Fibroblast of the conjunctiva (primary cell): ENCODE data around the gene HOXD9.

Source experiments
- DNase-seq: peaks from one replicate; pipeline ENCODE4 v3.0.0-alpha.2; 2010; ENCODE audit warnings: low read depth

Gene HOXD9

DNA sequence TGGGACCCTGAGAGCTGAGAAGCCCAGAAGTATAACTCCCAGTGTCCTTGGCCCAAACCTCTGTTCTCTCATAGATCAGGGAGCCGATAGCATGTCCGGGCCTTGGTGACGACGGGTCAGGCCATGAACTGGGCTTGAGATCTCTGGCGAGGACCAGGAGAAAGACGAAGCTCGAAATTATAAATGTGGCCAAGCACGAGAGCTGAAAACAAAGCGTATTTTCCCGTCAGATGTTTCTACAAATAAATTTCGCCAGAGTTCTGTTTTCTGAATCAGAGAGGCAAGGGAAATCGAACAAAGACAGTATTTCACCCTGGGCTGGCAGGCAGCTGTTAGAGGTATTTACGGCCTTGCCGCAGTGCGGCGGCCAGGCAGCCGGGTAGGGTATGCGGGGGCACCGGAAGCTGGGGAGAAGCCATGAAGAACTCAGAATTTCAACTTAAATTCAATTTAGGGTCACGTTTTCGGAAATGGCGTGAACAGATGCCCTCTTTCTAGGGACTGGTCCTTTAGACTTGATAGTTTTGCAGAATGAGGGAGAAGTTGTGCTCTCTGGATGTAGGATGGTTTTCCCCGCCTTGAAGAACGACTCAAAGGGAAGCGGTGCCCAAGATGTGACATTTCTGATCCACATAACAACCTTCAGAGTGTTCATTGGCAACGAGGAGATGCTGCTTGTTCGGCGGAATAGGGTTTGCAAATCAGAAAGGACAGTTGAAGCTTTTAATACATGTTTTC, 16.6 kb downstream of the HOXD9 start:
- DNase-seq = no peak

DNA sequence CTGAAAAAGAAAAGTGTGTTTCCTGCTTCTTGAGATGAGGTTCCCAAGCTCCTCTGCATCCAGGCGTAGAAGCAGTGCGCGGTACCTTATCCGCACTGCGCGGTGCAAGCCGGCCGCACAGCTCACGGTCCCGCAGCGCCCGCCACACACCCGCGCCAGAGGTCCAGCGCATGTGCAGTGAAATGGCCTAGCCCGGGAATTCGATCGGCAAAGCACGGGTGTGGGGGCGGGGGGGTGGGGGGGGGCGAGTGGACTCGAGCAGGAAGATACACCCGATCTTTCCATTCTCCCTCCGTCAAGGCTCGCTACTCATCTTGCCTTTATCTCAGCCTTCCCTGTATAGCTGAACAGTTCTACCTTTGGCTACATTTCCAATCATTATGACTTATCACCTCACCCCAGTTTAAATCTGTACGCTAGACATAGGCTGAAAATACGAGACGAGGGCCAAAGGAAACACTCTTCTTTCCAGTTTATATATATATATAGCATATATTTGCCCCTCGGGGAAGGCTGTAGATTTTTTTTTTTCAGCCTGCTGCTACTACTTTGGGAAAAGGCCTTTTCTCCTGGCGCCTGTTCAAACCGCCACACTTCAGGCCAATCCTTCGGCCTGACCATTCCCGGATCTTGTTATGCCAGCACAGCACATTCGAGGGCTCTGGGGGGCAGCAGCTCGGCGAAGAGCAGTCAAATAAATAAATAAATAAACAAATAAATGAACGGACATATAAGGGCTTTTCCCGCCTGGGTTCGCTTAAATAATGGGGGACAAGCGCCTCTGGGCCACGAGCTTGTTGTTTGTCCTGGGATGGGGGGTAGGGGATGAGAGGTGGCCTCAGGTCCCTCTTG, 17.4 kb downstream of the HOXD9 start:
- no peak for DNase-seq

DNA sequence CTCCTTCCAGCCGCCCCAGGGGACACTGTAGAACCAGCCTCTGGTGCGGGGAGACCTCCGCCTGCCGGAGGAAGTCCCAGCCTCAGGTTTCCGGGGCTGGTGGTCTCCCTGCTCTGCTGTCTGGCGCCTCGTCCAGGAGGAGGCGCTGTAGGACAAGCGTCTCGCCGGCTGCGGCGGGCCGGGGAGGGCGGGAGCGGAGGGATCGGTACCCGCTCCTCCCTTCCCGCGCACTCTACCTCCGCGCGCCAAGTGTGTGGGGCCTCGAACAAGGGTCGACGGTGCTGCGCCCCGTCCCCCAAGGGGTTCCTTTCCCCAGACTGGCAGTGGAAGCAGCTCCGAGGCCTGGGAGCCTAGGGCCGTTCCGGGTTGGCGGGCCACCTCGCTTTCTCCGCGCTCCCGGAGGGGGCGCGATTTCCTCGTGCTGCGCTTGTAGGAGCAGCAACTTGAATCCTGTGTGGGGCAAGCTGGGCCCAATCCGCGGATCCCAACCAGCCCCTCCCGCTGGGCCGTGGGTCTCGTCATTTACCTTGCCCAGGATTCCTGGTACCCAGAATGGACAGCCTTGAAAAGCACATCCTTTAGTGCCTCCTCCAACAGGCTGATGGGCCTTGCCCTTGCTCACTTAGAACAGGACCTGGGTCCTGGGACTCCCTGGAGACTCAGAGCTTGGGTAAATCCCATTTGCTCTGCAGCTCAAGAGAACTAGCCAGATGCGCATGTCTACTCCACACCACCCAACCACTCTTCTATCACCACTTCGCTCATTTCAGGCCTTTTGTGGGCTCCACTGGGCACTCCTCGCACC, 18.2 kb downstream of the HOXD9 start:
- peak; percentile 18 for DNase-seq

DNA sequence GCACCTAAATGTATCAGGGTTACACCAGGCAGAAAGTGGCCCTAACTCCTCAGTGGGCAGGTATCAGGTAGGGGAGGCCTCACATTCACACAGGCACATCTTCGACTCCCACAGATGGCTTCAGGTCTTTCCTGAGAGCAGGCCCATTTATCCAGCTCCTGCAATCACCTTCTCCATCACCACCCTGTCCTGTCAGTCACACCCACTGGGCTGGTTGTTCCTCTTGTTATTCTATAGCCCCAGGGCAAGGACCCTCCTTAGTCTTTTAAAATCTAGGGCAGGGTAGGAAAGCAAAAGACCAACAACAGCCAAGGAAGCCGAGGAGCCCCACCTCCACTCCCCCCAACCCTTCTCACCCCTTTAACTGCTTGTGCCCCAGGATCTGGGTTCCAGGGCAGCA, 19.8 kb downstream of the HOXD9 start:
- no peak for DNase-seq

DNA sequence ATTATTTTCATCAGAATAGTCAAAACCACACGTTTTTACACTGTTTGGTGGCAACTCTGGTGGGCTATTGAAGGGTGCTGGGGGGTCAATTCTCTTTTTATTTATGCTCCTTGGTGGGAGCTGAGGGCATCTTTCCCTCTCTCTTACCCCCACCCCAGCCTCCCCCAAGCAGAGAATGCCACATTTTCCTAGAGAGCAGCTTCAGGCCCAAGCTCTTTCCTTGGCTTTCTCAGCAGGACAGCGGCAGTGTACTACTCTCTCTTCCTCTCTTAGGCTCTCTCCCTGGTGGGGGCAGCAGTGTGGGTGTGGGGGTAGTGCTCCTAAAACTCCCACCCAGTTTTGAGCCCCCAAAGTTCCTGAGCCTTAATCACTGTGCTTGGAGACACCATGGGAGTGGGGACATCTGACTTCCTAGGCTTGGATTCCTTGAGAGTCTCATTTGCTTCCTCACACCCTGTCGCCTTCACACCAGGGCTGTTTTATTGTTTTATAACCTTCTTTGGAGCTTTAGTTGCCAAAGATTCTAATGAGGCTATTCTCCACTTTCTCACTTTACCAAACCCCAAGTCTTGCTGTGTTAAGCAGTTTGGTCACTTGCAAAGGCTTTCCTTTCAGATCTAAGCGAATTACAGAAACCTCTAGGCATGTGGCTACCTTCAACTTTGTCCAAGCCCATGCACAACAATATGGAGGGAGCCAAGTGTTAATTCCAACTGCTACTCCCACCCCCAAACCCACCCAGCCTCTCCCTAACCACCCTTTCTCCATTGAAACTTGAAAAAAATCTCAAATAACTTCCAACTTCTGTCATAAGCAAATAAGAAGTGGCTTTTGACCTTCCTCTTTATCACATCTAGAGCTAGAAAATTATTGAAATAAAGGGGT, 22.8 kb downstream of the HOXD9 start:
- no peak for DNase-seq

DNA sequence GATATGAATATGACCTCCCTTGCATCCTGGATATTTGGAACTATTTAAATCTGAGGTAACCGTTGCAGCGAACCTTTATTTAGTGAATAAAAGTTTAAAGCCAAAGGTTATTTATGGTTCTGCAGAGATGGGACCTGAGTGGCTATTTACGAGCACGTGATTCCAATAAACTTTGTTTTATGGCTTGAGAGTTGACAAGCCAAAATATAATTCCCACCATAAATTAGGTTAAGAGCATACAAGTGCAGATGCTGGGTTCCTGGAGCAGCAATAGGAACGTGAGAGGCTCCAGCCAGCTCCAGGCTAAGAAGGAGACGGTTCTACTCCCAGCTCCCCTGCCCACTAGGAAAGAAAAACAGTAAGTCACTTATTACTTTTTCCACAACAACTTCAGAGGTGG, 23.6 kb downstream of the HOXD9 start:
- DNase-seq = no peak

DNA sequence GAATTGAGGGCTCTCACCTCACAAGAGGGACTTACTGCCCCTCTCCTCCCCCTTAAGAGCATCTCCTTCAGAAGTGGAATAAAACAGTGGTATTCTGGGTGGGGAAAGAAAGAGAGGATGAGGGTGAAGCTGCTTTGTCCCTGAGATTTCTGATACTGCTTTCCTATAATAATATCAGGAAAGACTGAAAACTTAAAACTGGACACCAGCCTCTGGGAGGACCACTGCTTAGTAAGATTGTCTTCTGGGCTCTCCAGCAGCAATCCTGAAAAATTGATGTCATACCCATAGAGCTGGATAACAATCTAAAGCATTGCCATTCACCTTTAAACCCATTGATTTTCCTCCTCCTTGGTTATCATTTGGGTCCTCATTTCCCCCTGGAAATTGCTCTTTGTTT, 24.1 kb downstream of the HOXD9 start:
- no peak for DNase-seq

DNA sequence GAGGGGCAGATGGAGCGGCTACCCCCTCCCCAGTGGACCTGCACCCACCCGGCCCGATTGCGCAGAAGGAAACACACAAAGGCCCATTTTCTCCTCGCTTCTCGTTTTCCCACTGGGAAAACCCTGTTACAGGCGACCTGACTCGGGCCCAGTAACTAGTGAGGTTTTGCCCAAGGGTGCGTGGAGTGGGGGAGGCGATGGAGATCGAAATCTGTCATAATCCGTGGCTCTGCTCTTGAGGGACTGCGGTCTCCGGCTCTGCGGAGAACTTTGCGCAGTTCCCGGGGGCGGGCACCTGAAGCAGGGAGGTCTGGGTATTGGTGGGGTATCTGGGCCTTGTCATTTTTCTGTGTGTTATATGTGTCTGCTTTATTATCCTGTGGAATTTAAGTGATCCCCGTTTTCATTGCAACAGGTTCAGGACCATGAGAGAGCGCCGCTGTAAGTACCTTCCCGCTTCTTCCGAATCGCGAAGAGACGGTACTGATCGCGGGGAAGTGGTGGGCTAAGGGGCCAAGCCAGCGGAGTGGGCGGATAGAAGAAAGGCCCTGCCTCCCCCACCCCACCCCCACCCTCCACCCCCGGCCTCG, 24.8 kb downstream of the HOXD9 start:
- no peak for DNase-seq

DNA sequence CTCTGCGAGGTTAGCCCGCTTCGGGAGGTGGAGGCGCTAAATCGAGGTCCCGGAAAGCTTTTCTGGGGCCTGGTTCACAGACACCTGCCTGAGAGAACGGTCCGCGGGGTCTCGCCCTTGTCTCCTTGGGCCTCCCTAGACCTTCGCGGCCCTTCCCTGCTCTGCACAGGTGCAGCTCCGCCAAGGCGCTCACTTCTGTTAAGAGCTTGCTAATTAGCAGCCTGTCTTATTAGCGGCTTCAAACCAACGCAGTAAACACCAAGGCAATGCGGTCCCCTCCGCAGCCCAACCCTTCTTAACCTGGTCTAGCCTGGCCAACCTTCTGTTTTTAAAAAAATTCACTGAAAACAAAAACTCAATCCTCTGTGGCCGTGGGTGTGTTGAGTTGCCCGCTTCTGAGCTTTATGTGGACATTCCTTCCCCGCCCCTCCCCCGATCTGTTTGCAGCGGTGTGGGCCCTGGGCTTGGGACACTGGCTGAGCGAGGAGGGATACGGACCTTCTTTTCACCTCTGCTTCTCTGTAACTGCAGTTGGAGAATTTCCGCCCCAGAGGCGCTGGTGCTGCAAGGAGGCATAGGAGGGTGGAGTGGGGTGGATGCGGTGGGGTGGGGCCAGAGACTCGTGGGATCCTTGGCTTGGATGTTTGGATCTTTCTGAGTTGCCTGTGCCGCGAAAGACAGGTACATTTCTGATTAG, 25.4 kb downstream of the HOXD9 start:
- no peak for DNase-seq

DNA sequence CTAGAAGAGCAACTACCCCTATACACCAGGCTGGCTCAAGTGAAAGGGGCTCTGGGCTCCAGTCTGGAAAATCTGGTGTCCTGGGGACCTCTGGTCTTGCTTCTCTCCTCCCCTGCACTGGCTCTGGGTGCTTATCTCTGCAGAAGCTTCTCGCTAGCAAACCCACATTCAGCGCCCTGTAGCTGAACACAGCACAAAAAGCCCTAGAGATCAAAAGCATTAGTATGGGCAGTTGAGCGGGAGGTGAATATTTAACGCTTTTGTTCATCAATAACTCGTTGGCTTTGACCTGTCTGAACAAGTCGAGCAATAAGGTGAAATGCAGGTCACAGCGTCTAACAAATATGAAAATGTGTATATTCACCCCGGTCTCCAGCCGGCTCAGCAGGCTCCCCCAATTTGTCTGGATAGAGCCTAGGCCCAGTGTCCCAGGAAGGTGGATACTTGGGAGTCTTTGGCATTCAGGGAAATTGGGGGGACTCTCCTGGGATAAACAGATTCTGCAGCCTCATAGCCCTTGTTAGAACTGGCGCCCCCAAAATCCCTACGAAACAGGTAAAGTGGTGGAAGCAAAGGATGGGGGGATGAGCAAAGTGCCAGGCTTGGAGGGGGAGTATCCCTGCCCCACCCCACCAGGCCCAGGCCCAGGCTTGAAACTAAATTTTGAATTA, 26.4 kb downstream of the HOXD9 start:
- no peak for DNase-seq

DNA sequence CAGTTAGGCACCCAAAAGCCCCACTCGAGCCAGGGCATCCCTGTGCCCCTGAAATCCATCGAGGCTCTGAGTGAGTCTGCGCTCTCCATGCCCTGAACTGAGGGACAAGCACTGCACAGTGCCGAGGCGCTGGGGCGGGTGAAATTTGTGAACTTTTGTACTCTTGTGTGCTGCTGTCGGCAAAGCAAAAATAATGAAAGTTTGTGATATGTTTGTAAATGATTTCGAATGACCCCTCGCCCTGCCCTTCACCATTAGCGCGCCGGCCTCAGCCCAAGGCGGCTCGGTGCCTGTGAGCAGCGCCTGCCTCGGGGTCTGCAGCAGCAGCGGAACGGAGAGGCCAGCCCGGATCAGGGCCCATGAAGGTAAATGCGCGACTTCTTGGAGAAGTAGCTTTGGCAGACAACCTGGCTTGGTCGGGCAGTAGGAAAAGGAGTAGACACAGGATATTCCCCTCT, 27.0 kb downstream of the HOXD9 start:
- DNase-seq = no peak

DNA sequence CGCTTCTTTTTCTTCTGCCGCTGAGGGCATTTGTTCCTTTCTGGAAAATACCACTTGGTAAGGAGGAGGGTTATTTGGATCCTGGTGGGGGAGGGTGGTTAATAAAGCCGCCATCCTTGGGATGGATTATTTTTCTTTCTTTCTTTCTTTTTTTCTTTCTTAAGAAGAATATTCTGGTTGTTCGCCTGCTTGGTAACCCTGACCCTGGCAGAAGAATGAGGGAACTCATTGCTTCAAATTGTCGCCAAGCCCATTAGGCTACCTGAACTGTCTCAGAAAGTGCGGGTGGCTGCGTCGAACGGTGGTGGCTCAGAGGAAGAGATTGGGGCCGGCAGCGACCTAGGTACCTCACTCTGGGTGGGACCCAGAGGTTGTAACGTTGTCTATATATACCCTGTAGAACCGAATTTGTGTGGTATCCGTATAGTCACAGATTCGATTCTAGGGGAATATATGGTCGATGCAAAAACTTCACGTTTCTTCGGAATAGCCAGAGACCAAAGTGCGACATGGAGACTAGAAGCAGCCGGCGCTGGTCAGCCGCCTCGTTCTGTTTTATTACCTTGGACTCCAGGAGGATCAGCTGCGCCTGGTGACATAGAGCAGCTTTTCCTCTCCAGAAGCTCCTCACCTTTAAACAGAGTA, 27.5 kb downstream of the HOXD9 start:
- DNase-seq = no peak

DNA sequence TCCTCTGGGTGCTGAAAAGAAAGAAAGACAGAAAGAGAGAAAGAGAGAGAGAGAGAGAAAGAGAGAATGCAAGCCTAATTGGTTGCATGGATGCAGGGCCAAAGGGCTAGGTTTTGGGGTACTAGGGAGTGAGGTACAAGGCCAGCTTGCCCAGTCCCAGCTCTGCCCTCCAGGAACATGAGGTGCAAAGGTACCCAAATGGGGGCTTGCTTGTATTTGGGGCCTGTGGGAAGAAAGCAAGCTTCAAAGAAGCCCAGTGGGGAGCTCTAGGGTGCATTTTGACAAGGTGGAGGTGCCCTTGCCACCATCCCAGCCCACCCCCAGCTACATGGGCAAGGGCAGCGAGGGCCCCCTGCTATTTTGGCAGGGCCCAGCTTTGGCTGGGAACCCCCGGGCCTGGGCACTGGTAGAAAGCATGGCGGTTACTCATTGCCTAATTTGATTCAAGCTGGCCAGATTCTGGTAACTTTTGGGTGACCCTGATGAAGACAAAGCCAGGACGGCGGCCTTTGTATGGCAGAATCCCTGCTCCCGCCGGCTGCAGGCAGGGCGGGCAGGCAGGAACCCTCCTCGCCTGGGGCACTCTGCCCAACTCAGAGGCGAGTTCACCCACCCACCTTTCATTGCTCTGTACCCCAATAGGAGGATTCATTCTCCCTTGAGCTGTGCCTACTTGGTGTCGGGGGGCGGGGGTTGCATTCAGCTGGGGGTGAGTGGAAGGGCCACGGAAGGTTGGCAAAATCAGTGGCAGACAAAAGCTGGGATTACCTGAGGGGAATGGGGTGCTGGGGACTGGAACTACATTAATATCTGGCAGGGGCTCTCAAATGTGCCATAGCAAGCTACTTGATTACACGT, 28.3 kb downstream of the HOXD9 start:
- no peak for DNase-seq

DNA sequence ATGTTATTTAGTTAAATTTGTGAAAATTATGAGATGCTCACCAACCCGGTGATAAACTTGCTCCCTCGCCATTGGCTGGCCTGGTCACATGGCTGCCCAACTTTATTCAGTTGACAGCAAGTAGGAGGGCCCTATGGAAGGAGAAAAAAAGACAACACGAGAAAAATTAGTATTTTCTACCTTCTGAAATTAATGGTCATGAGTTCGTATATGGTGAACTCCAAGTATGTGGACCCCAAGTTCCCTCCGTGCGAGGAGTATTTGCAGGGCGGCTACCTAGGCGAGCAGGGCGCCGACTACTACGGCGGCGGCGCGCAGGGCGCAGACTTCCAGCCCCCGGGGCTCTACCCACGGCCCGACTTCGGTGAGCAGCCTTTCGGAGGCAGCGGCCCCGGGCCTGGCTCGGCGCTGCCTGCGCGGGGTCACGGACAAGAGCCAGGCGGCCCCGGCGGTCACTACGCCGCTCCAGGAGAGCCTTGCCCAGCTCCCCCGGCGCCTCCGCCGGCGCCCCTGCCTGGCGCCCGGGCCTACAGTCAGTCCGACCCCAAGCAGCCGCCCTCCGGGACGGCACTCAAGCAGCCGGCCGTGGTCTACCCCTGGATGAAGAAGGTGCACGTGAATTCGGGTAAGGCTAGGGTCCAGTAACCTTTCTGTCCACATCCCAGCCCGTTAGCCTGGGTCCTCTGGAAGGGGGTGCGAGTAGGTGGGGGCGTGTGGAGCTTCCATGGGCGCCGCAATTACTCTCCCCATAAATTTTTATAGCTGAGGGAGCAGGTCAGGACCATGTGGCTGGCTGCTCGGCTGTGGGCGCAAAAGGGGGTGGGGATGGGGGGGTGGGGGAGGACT, 29.1 kb downstream of the HOXD9 start, which contains the start of gene HOXD4:
Gene HOXD4 (plus strand): TSS at position 109 of the 846 bp plus-strand sequence. CDS start 84 bp downstream, at position 193.
- no peak for DNase-seq

DNA sequence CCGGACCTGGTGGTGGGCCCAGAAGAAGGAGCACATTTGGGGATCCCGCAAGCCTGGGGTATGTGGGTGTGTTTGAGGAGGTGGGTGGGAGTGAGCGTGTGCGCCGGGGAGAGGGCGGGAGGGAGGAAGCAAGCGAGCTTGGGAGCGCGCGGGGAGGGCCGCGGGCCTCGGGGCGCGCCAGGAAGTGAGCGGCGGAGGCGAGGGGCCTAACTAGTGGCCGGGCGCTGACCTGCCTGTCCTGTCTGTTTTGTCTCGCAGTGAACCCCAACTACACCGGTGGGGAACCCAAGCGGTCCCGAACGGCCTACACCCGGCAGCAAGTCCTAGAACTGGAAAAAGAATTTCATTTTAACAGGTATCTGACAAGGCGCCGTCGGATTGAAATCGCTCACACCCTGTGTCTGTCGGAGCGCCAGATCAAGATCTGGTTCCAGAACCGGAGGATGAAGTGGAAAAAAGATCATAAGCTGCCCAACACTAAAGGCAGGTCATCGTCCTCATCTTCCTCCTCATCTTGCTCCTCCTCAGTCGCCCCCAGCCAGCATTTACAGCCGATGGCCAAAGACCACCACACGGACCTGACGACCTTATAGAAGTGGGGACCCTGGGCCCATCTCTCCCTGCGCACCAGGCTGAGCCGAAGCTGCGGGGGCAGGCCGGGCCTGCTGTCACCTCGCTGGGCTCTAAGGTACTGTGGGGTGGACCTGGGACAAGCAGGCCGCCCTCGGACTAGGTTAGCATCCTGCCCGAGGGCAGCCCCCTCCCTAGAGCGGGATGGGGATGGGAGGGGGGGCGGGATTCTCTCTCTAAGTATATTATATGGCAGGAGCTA, 30.0 kb downstream of the HOXD9 start:
- DNase-seq = no peak

DNA sequence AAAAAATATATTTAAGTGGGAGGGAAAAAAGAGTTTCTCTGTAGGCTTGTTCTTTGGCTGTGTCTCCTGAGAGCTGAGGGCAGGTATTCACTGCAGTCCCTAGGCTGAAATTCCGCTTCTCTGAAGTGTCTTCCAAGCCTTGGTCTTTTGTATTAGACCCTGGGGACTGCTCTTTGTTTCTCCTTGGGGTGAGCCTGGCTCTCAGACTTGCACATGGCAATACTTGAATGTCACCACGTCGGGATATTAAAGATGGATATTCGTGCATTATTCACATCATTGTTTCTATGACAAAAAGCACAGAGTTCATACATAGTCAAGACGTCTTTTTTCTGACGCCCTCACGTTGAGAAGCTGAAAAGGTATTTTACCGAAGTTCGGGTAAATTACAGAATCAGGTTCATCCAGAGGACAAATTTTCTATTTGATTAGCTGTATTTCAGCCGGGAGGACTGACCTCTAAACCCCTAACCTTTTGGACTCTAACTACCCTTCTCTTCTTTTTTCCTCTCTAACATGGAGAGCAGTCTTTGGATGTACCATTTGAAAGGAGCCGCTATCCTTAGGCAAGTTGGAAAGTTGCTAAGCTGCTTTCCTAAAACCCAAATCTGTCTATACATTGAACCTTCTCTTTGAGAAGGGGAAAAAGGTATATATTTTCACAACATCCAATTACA, 32.2 kb downstream of the HOXD9 start:
- no peak for DNase-seq
